Caco-2 (cell line): ENCODE measurements around the gene CEP95. TPM values are rescaled to one million over a fixed set of nuclear protein-coding genes. Genes with fewer than 3 reads are reported as not detected.

Source experiments
- BruUV-seq: library from RNA; stranded (reverse); fragments of 400-500 nt; replicated peaks from 2 replicates; lab custom pipeline; 2021; lab: Mats Ljungman, UMichigan
- CTCF ChIA-PET: fragments of 300-600 bp; sonication (Branson Sonifier 250); formaldehyde crosslinking; loops from one replicate; lab custom pipeline; 2022; ENCODE audit warnings: antibody characterized with exemption; lab: Charles Lee
- POLR2A ChIA-PET: fragments of 300-600 bp; sonication (Branson Sonifier 250); formaldehyde crosslinking; loops from one replicate; lab custom pipeline; 2022; ENCODE audit warnings: antibody characterized with exemption; lab: Charles Lee
- DNase-seq, 2 experiments: peaks; one replicate each; pipeline versions ENCODE4 v3.0.0 to v3.0.0-alpha.2; 2020 to 2022
- H3K27me3 ChIP-seq: replicated peaks from 2 replicates; pipeline ENCODE4 v1.6.0; 2011; ENCODE audit warnings: low read length; ENCODE audit not compliant: control insufficient read depth, insufficient read depth
- H3K36me3 ChIP-seq: 2 replicates; pipeline ENCODE4 v1.5.1; 2011; ENCODE audit warnings: low read length; ENCODE audit not compliant: control insufficient read depth, insufficient read depth
- H3K4me1 ChIP-seq: fragments of 250-450 bp; sonication (Bioruptor Pico); 2 replicates; pipeline ENCODE4 v1.5.1; 2020; ENCODE audit warnings: mild to moderate bottlenecking
- H3K4me3 ChIP-seq: 2 replicates; pipeline ENCODE4 v1.5.1; 2011; ENCODE audit warnings: low read depth, mild to moderate bottlenecking, control low read depth, low read length
- H3K9me3 ChIP-seq: fragments of 250-450 bp; sonication (Bioruptor Pico); 2 replicates; pipeline ENCODE4 v1.5.1; 2020; ENCODE audit warnings: mild to moderate bottlenecking, moderate library complexity
- H3K27ac Mint-ChIP-seq: one replicate; pipeline ENCODE4 v1.8.0; 2022; ENCODE audit warnings: mixed read lengths; ENCODE audit not compliant: unreplicated experiment
- H3K27me3 Mint-ChIP-seq: one replicate; pipeline ENCODE4 v1.8.0; 2022; ENCODE audit warnings: mixed read lengths; ENCODE audit not compliant: insufficient read depth, unreplicated experiment
- H3K36me3 Mint-ChIP-seq: one replicate; pipeline ENCODE4 v1.8.0; 2022; ENCODE audit warnings: mild to moderate bottlenecking, mixed read lengths; ENCODE audit not compliant: insufficient read depth, unreplicated experiment
- H3K4me1 Mint-ChIP-seq: one replicate; pipeline ENCODE4 v1.8.0; 2022; ENCODE audit warnings: low read depth, mixed read lengths; ENCODE audit not compliant: unreplicated experiment
- H3K4me3 Mint-ChIP-seq: one replicate; pipeline ENCODE4 v1.8.0; 2022; ENCODE audit warnings: mild to moderate bottlenecking, moderate library complexity, mixed read lengths; ENCODE audit not compliant: unreplicated experiment
- H3K9me3 Mint-ChIP-seq: one replicate; pipeline ENCODE4 v1.8.0; 2022; ENCODE audit warnings: mixed read lengths; ENCODE audit not compliant: unreplicated experiment
- intact Hi-C: fragments of 100-400 bp; cut with micrococcal nuclease; formaldehyde crosslinking; loops from one replicate; pipeline ENCODE4 v1.10.0; 2022; ENCODE audit not compliant: unreplicated experiment
- microRNA-seq: library from miRNA; unstranded; fragments of <30 nt; microRNA quantifications from one replicate; pipeline ENCODE4 v1.2.0, GENCODE V29; 2022
- total RNA-seq: library from RNA; stranded (reverse); gene quantifications from 2 replicates; pipeline ENCODE4 v1.2.3, GENCODE V29; 2022
- TF ChIP-seq, protein P1 (sequence below), 2 experiments: fragments of 200-600 bp in 1 of 2; IDR thresholded peaks; 1 replicate in 1 of 2; 2 replicates in 1 of 2; pipeline versions ENCODE4 v1.5.1 to v1.8.0; 2011 to 2022; ENCODE audit warnings: antibody characterized with exemption in 1 of 2, control low read depth in 1 of 2, inconsistent platforms in 1 of 2, low read depth in 1 of 2, low read length in 1 of 2, mild to moderate bottlenecking in 1 of 2, moderate library complexity in 1 of 2; ENCODE audit not compliant: insufficient read depth in 1 of 2, severe bottlenecking in 1 of 2, unreplicated experiment in 1 of 2

CEP95 gene
- total RNA-seq, 1 experiment from 2014 or later: 63.6 TPM

GRCh38 chr17:64580384-64581315 lies 73.9 kb downstream of the CEP95 start:
- H3K36me3 ChIP-seq: no peaks in the 10 kb centered on the region; the same call in 1 of the 2 replicates
- no peaks in the 10 kb centered on the region for H3K9me3 ChIP-seq
- no peak overlapping the region for H3K4me3 ChIP-seq
- no TSS peak for BruUV-seq
- TF ChIP-seq, protein P1, sequence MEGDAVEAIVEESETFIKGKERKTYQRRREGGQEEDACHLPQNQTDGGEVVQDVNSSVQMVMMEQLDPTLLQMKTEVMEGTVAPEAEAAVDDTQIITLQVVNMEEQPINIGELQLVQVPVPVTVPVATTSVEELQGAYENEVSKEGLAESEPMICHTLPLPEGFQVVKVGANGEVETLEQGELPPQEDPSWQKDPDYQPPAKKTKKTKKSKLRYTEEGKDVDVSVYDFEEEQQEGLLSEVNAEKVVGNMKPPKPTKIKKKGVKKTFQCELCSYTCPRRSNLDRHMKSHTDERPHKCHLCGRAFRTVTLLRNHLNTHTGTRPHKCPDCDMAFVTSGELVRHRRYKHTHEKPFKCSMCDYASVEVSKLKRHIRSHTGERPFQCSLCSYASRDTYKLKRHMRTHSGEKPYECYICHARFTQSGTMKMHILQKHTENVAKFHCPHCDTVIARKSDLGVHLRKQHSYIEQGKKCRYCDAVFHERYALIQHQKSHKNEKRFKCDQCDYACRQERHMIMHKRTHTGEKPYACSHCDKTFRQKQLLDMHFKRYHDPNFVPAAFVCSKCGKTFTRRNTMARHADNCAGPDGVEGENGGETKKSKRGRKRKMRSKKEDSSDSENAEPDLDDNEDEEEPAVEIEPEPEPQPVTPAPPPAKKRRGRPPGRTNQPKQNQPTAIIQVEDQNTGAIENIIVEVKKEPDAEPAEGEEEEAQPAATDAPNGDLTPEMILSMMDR (IDR thresholded peaks at IDR 0.05; ENCODE audit: insufficient read depth in 1 of 2, low read depth in 1 of 2, low read length in 1 of 2, severe bottlenecking in 1 of 2, unreplicated experiment in 1 of 2): no peak
- Mint-ChIP-seq H3K27me3 (no peaks in the 10 kb centered on the region), H3K4me1 (no peaks in the 10 kb centered on the region), H3K27ac (no peak overlapping the region), H3K9me3 (no peaks in the 10 kb centered on the region), H3K4me3 (no peak overlapping the region), H3K36me3 (peaks cover 19% of the 10 kb centered on the region)
- no peaks in the 10 kb centered on the region for H3K27me3 ChIP-seq
- POLR2A ChIA-PET: no interaction called here
- CTCF ChIA-PET: no interaction called here
- intact Hi-C loops: no loop called here
- H3K4me1 ChIP-seq: no peaks in the 10 kb centered on the region
- DNase-seq: no peak

GRCh38 chr17:64583038-64583437 lies 76.3 kb downstream of the CEP95 start:
- Histone ChIP-seq H3K9me3 (no peaks in the 10 kb centered on the region), H3K36me3 (no peaks in the 10 kb centered on the region; the same call in 1 of the 2 replicates), H3K27me3 (no peaks in the 10 kb centered on the region), H3K4me3 (no peak overlapping the region), H3K4me1 (no peaks in the 10 kb centered on the region)
- TF ChIP-seq, protein P1 (IDR thresholded peaks at IDR 0.05; ENCODE audit: insufficient read depth in 1 of 2, low read depth in 1 of 2, low read length in 1 of 2, severe bottlenecking in 1 of 2, unreplicated experiment in 1 of 2): no peak
- Mint-ChIP-seq H3K9me3 (no peaks in the 10 kb centered on the region), H3K27ac (no peak overlapping the region), H3K27me3 (no peaks in the 10 kb centered on the region), H3K36me3 (peaks cover 13% of the 10 kb centered on the region), H3K4me1 (no peaks in the 10 kb centered on the region), H3K4me3 (no peak overlapping the region)
- ChIA-PET POLR2A (no interaction called here), CTCF (no interaction called here)
- BruUV-seq: no TSS peak
- intact Hi-C loops: no loop called here
- no peak for DNase-seq

GRCh38 chr17:64585146-64585545 lies 78.4 kb downstream of the CEP95 start:
- no peaks in the 10 kb centered on the region for H3K27me3 Mint-ChIP-seq
- no TSS peak for BruUV-seq
- ChIA-PET CTCF (no interaction called here), POLR2A (no interaction called here)
- TF ChIP-seq, protein P1 (IDR thresholded peaks at IDR 0.05; ENCODE audit: insufficient read depth in 1 of 2, low read depth in 1 of 2, low read length in 1 of 2, severe bottlenecking in 1 of 2, unreplicated experiment in 1 of 2): no peak
- no peak overlapping the region for H3K4me3 Mint-ChIP-seq
- Histone ChIP-seq H3K9me3 (no peaks in the 10 kb centered on the region), H3K27me3 (no peaks in the 10 kb centered on the region), H3K4me3 (no peak overlapping the region), H3K36me3 (no peaks in the 10 kb centered on the region; the same call in 1 of the 2 replicates), H3K4me1 (no peaks in the 10 kb centered on the region)
- intact Hi-C loops: no loop called here
- H3K9me3 Mint-ChIP-seq: no peaks in the 10 kb centered on the region
- H3K36me3 Mint-ChIP-seq: peaks cover 10% of the 10 kb centered on the region
- H3K4me1 Mint-ChIP-seq: no peaks in the 10 kb centered on the region
- H3K27ac Mint-ChIP-seq: no peak overlapping the region
- no peak for DNase-seq

Small RNA genes within 50 kb of the gene (microRNA-seq; reads per million reads assigned to microRNA genes)
- gene MIR3064 (5.9 reads per million, percentile 37 among the genes with 10 or more reads in this experiment), gene MIR5047 (not detected)

Other genes with a start within 250 kb of the CEP95 start
- 19.3 and 20.2 TPM in 2 replicates for gene TEX2, start 243.7 kb upstream of the CEP95 start, total RNA-seq
- 4.0 and 4.7 TPM in 2 replicates for gene PECAM1, start 116.1 kb upstream of the CEP95 start, total RNA-seq
- not detected in 2 replicates for gene MILR1, start 57.9 kb upstream of the CEP95 start, total RNA-seq
- 28.9 and 32.9 TPM in 2 replicates for gene POLG2, start 9.9 kb upstream of the CEP95 start, total RNA-seq
- gene DDX5, start 688 bp upstream of the CEP95 start, total RNA-seq: 648 and 667 TPM in 2 replicates
- gene SMURF2, start 155.3 kb downstream of the CEP95 start, total RNA-seq: 23.9 and 26.9 TPM in 2 replicates